Measurements from ENCODE around the gene KLHDC1.

KLHDC1 gene

GRCh38 chr14:49786315-49786714 is 93.4 kb downstream of the KLHDC1 start:
- DNase-seq (ENCODE audit: low read depth), result no peak

- no peak for DNase-seq (ENCODE audit: low read depth)
These were observed 99.7 kb downstream of the KLHDC1 start for GRCh38 chr14:49792618-49793017.

GRCh38 chr14:49796025-49796424 is 103.1 kb downstream of the KLHDC1 start:
- DNase-seq (ENCODE audit: low read depth), result no peak

All from GM04503 (cell line).